ENCODE data around the gene MLST8.

The MLST8 gene

DNA sequence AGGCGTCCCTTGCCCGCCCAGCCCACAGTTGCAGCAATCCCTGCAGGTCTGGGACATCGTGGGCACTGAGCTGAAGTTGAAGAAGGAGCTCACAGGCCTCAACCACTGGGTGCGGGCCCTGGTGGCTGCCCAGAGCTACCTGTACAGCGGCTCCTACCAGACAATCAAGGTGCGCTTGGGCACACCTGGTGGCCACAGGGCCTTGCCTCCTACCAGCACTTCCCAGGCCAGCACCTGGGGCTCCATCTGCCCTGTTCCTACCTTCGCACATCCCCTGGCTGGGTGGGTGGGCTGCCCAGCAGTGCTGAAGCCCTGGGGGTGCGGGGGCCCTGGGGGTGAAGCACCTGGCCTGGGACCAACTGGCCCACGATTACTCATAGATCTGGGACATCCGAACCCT is 29.8 kb upstream of the MLST8 start:
- no peak for DNase-seq (ENCODE audit: low read depth)
- TF ChIP-seq, protein P1, sequence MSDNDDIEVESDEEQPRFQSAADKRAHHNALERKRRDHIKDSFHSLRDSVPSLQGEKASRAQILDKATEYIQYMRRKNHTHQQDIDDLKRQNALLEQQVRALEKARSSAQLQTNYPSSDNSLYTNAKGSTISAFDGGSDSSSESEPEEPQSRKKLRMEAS (IDR thresholded peaks at IDR 0.05; ENCODE audit: low read depth, low read length): no peak
- TF ChIP-seq POLR2A (IDR thresholded peaks at IDR 0.05; ENCODE audit: extremely low read depth, insufficient read length): no peak
- TF ChIP-seq, protein P2, sequence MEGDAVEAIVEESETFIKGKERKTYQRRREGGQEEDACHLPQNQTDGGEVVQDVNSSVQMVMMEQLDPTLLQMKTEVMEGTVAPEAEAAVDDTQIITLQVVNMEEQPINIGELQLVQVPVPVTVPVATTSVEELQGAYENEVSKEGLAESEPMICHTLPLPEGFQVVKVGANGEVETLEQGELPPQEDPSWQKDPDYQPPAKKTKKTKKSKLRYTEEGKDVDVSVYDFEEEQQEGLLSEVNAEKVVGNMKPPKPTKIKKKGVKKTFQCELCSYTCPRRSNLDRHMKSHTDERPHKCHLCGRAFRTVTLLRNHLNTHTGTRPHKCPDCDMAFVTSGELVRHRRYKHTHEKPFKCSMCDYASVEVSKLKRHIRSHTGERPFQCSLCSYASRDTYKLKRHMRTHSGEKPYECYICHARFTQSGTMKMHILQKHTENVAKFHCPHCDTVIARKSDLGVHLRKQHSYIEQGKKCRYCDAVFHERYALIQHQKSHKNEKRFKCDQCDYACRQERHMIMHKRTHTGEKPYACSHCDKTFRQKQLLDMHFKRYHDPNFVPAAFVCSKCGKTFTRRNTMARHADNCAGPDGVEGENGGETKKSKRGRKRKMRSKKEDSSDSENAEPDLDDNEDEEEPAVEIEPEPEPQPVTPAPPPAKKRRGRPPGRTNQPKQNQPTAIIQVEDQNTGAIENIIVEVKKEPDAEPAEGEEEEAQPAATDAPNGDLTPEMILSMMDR (IDR thresholded peaks at IDR 0.05; ENCODE audit: low read depth, low read length): no peak
- TF ChIP-seq MYC (IDR thresholded peaks at IDR 0.05; ENCODE audit: low read depth, low read length): no peak
- no peak overlapping the region for H3K4me3 ChIP-seq (ENCODE audit: low read depth, low read length)

DNA sequence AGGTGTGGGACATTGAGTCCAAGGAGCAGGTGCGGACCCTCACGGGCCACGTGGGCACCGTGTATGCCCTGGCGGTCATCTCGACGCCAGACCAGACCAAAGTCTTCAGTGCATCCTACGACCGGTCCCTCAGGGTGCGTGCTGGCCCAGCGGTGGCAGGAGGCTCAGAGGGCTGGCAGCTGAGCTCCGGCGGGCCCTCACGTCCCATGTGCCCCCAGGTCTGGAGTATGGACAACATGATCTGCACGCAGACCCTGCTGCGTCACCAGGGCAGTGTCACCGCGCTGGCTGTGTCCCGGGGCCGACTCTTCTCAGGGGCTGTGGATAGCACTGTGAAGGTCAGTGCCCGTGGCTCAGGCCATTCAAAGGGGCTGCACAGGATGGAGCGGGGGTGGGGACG is 29.2 kb upstream of the MLST8 start:
- TF ChIP-seq, protein P1 (IDR thresholded peaks at IDR 0.05; ENCODE audit: low read depth, low read length): no peak
- TF ChIP-seq POLR2A (IDR thresholded peaks at IDR 0.05; ENCODE audit: extremely low read depth, insufficient read length) (no peak), MYC (IDR thresholded peaks at IDR 0.05; ENCODE audit: low read depth, low read length) (no peak)
- TF ChIP-seq, protein P2 (IDR thresholded peaks at IDR 0.05; ENCODE audit: low read depth, low read length): no peak
- DNase-seq (ENCODE audit: low read depth): no peak
- no peak overlapping the region for H3K4me3 ChIP-seq (ENCODE audit: low read depth, low read length)

DNA sequence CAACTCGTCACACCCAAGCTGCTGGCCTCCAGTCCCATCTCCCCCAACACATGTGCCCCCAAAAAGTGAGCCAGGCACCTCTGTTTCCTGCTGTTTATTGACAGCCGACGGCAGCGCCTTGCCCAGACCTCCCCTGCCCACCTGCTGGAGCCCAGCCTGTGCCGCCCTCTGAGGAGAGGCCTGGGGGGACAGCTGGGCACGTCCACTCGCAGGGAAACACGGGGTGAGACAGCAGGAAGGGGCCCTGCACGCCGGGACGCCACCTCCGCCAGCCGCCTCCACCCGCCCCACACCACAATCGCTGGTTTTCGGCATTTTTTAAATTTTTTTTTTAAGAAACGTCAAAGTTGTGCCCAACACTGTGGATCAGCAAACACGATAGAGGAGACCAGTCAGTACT is 28.2 kb upstream of the MLST8 start:
- no peak for TF ChIP-seq POLR2A (IDR thresholded peaks at IDR 0.05; ENCODE audit: extremely low read depth, insufficient read length)
- TF ChIP-seq, protein P1 (IDR thresholded peaks at IDR 0.05; ENCODE audit: low read depth, low read length): no peak
- no peak for TF ChIP-seq MYC (IDR thresholded peaks at IDR 0.05; ENCODE audit: low read depth, low read length)
- TF ChIP-seq, protein P2 (IDR thresholded peaks at IDR 0.05; ENCODE audit: low read depth, low read length): no peak
- no peak overlapping the region for H3K4me3 ChIP-seq (ENCODE audit: low read depth, low read length)
- DNase-seq (ENCODE audit: low read depth): no peak

DNA sequence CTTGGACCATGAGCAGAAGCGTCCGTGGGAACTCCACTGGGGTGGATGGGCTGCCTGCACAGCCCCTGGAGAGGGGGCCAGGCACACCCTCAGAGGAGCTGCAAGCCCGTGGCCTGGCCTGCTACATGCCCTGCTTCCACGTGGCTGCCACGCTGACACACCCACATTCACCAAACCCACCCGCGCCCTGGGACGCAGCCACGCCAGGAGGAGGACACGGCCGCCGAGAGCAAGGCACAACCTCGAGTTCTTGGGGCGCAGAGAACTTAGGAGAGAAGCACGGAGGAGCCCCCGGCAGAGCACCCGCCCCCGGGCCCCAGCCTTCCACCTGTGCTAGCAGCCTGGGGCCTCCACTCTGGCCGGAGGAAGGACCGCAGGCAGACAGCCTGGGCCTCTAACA is 27.7 kb upstream of the MLST8 start:
- H3K4me3 ChIP-seq (ENCODE audit: low read depth, low read length): no peak overlapping the region
- TF ChIP-seq POLR2A (IDR thresholded peaks at IDR 0.05; ENCODE audit: extremely low read depth, insufficient read length): no peak
- TF ChIP-seq, protein P2 (IDR thresholded peaks at IDR 0.05; ENCODE audit: low read depth, low read length): no peak
- DNase-seq (ENCODE audit: low read depth): no peak

DNA sequence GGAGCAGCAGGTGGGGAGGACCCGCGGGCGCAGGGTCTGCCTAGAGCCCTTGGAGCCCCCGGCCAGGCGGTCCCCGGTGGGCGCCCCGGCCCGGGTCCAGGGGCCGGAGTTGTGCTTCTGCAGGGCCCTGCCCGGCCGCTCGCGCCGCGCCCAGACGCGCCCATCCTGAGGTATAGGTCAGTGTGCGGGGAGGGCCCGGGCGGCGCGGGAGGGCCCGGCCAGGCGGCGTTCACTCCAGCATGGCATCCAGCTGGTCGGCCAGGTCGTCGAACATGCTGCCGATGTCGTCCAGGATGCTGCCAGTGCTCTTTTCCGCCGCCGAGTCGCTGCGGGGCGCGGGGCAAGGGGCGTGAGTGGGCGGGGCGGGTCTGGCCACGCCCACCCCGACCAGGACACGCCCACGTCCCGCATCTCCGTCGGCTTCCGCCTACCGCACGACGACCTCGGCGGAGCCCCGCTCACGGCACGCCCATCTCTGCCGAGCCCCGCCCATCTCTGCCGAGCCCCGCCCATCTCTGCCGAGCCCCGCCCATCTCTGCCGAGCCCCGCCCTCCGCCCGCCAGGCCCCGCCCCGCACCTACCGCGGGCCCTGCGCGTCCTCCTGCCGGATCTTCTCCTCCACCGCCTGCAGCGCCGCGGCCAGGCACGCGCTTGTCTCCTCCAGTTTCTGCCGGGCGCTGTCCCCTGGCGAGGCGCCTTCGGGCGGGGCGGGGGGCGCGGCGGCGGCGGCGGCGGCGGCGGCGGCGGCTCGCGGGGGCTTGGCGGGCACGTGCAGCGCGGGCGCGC is 26.7 kb upstream of the MLST8 start:
- TF ChIP-seq, protein P1 (IDR thresholded peaks at IDR 0.05; ENCODE audit: low read depth, low read length): no peak
- TF ChIP-seq MYC (IDR thresholded peaks at IDR 0.05; ENCODE audit: low read depth, low read length) (no peak), POLR2A (IDR thresholded peaks at IDR 0.05; ENCODE audit: extremely low read depth, insufficient read length) (no peak)
- TF ChIP-seq, protein P2 (IDR thresholded peaks at IDR 0.05; ENCODE audit: low read depth, low read length): no peak
- no peak for DNase-seq (ENCODE audit: low read depth)

More for the DNA sequence above, 26.7 kb upstream of the MLST8 start:
- H3K4me3 ChIP-seq (ENCODE audit: low read depth, low read length): no peak overlapping the region

All from NB4 (cell line).